ENCODE measurements around the gene MRPL49. TPM values are rescaled to one million over a fixed set of nuclear protein-coding genes. Genes with fewer than 3 reads are reported as not detected.

Gene MRPL49
- polyA plus RNA-seq, 2 of the 4 experiments (the other 2 are of a cell fraction), result 55.5 to 65.5 TPM

- Histone ChIP-seq H3K4me2 (no peak overlapping the region), H3K4me1 (peaks cover 22% of the 10 kb centered on the region; the same call in 2 of the 3 replicates), H3K4me3 (no peak overlapping the region), H3K9me3 (no peaks in the 10 kb centered on the region), H3K27ac (no peak overlapping the region)
- WGBS (ENCODE audit: missing lambda C conversion rate), result 93% methylated on average over 37 of the region's 38 CpGs
- CTCF ChIA-PET, result interaction anchor here (0.6 to 6.6 kb wide), 10 partner anchors 11 to 262 kb away, joined by 3 to 153 read pairs (median 4); partner anchors contain the start of genes ARL2, FAU, MRPL49 and VPS51
- FAIRE-seq (no peak), ATAC-seq (no peak), DNase-seq (ENCODE audit: low read depth in 1 of 2, low spot score in 1 of 2) (no peak)
- no peak for TF ChIP-seq CBX2 (IDR thresholded peaks at IDR 0.05; ENCODE audit: borderline replicate concordance, low read depth)
- no peak for TF ChIP-seq EHMT2 (IDR thresholded peaks at IDR 0.05; ENCODE audit: low read depth)
- POLR2A ChIA-PET, result interaction anchor here (0.9 to 1.0 kb wide), 2 partner anchors 9 to 14 kb away, joined by 3 to 4 read pairs; partner anchors contain the start of genes FAU, MRPL49 and ZNHIT2
These were observed 13.5 kb upstream of the MRPL49 start for GRCh38 chr11:65108469-65109123.

GRCh38 chr11:65109231-65110198 lies 12.6 kb upstream of the MRPL49 start:
- POLR2A ChIA-PET, result interaction anchor here (1.2 to 3.4 kb wide), 2 partner anchors 8 to 12 kb away, joined by 4 to 24 read pairs; partner anchors contain the start of genes FAU and MRPL49

GRCh38 chr11:65110354-65110861 lies 11.7 kb upstream of the MRPL49 start:
- 6% methylated on average over 16 of the region's 18 CpGs for WGBS (ENCODE audit: missing lambda C conversion rate)
- no peak overlapping the region for H3K4me3 ChIP-seq
- FAIRE-seq, result no peak
- peak; percentile 33 to 70 for ATAC-seq
- TF ChIP-seq SMC3 (IDR thresholded peaks at IDR 0.05) (peak; percentile 52), REST (IDR thresholded peaks at IDR 0.05) (no peak), HEYL (CRISPR knock-in tag; IDR thresholded peaks at IDR 0.05) (no peak), NR3C1 (IDR thresholded peaks at IDR 0.05) (no peak), HDAC2 (IDR thresholded peaks at IDR 0.05) (no peak), ZSCAN20 (CRISPR knock-in tag; IDR thresholded peaks at IDR 0.05) (no peak), EHF (CRISPR knock-in tag; IDR thresholded peaks at IDR 0.05) (no peak), RAD21 (conservative IDR thresholded peaks at IDR 0.05 in 1 of 2, IDR thresholded peaks at IDR 0.05 in 1 of 2) (peak; percentile 49 to 53; a peak in 4 of 5 replicates), CEBPB (IDR thresholded peaks at IDR 0.05) (peak in 1 of 2 experiments; percentile 60; a peak in 2 of 4 replicates), CTCF (IDR thresholded peaks at IDR 0.05) (peak; percentile 73), JUN (IDR thresholded peaks at IDR 0.05) (0 out of 5 replicates have a peak, but pooled peaks of 1 of the 2 experiments have one; percentile 38), CBX2 (IDR thresholded peaks at IDR 0.05; ENCODE audit: borderline replicate concordance, low read depth) (no peak), HOXB13 (CRISPR knock-in tag; IDR thresholded peaks at IDR 0.05; ENCODE audit: low read depth) (no peak), HES2 (IDR thresholded peaks at IDR 0.05) (no peak), FOXS1 (CRISPR knock-in tag; IDR thresholded peaks at IDR 0.05) (no peak), SREBF2 (IDR thresholded peaks at IDR 0.05) (no peak), TFCP2L1 (CRISPR knock-in tag; IDR thresholded peaks at IDR 0.05) (no peak), CHD2 (IDR thresholded peaks at IDR 0.05; ENCODE audit: low read length, partially characterized antibody) (no peak)
- H3K4me2 ChIP-seq, result peak overlapping the region; percentile 35; the same call in 2 of the 3 replicates
- H3K4me1 ChIP-seq, result peaks cover 22% of the 10 kb centered on the region; the same call in 2 of the 3 replicates
- peak overlapping the region in 1 of 2 experiments; percentile 69; a peak in 3 of 6 replicates for H3K27ac ChIP-seq
- peak; percentile 81 to 86 for DNase-seq (ENCODE audit: low read depth in 1 of 2, low spot score in 1 of 2)
- ChIA-PET CTCF (interaction anchor here (0.6 to 6.6 kb wide), 38 partner anchors 8 to 399 kb away, joined by 3 to 153 read pairs (median 4); partner anchors contain the start of genes ARL2, CDCA5, FAU and MRPL49), POLR2A (interaction anchor here (1.2 to 3.4 kb wide), 4 partner anchors 9 to 25 kb away, joined by 4 to 24 read pairs (median 10); partner anchors contain the start of genes FAU, MRPL49 and SYVN1)
- H3K9me3 ChIP-seq, result no peaks in the 10 kb centered on the region

More at GRCh38 chr11:65109231-65110198, 12.6 kb upstream of the MRPL49 start:
- Histone ChIP-seq H3K9me3 (no peaks in the 10 kb centered on the region), H3K4me1 (peaks cover 22% of the 10 kb centered on the region; the same call in 2 of the 3 replicates), H3K4me2 (no peak overlapping the region), H3K4me3 (no peak overlapping the region), H3K27ac (no peak overlapping the region)
- no peak for TF ChIP-seq RARB (CRISPR knock-in tag; IDR thresholded peaks at IDR 0.05)
- ATAC-seq (no peak), DNase-seq (ENCODE audit: low read depth in 1 of 2, low spot score in 1 of 2) (no peak), FAIRE-seq (no peak)
- WGBS (ENCODE audit: missing lambda C conversion rate), result 84% methylated on average over 25 of the region's 36 CpGs
- CTCF ChIA-PET, result interaction anchor here (0.6 to 6.6 kb wide), 28 partner anchors 8 to 322 kb away, joined by 3 to 153 read pairs (median 6); partner anchors contain the start of genes ARL2, CDCA5, FAU and MRPL49
